Astrocyte (in vitro differentiated cells and primary cell): ENCODE data around the gene CRIM1. TPM values are rescaled to one million over a fixed set of nuclear protein-coding genes. Genes with fewer than 3 reads are reported as not detected.

ENCODE experiments used
- DNase-seq: peaks from one replicate; pipeline ENCODE4 v3.0.0-alpha.2; 2010; ENCODE audit warnings: low read depth
- FAIRE-seq: peaks from 2 replicates; lab custom pipeline; 2011; peaks lifted over from hg19 to GRCh38; lab: Jason Lieb, UNC
- H2AFZ ChIP-seq: 2 replicates; pipeline ENCODE4 v1.6.0; 2012; ENCODE audit warnings: low read depth, low read length, inconsistent platforms
- H3K27ac ChIP-seq: 2 replicates; pipeline ENCODE4 v1.5.1; 2011; ENCODE audit warnings: low read depth, low read length, inconsistent platforms
- H3K27me3 ChIP-seq: 2 replicates; pipeline ENCODE4 v1.6.0; 2011; ENCODE audit warnings: low read length, inconsistent platforms; ENCODE audit not compliant: insufficient read depth
- H3K36me3 ChIP-seq: 2 replicates; pipeline ENCODE4 v1.5.1; 2011; ENCODE audit warnings: low read length, inconsistent platforms; ENCODE audit not compliant: insufficient read depth
- H3K4me1 ChIP-seq: 2 replicates; pipeline ENCODE4 v1.5.1; 2011; ENCODE audit warnings: low read length, inconsistent platforms; ENCODE audit not compliant: insufficient read depth
- H3K4me2 ChIP-seq: 2 replicates; pipeline ENCODE4 v1.6.0; 2012; ENCODE audit warnings: low read length, inconsistent platforms
- H3K4me3 ChIP-seq: 2 replicates; pipeline ENCODE4 v1.5.1; 2011; ENCODE audit warnings: low read depth, mild to moderate bottlenecking, low read length, inconsistent platforms; ENCODE audit not compliant: insufficient read depth
- H3K79me2 ChIP-seq: 2 replicates; pipeline ENCODE4 v1.6.0; 2012; ENCODE audit warnings: mild to moderate bottlenecking, low read length, inconsistent platforms; ENCODE audit not compliant: insufficient read depth
- H3K9ac ChIP-seq: 2 replicates; pipeline ENCODE4 v1.6.0; 2012; ENCODE audit warnings: mild to moderate bottlenecking, low read length, inconsistent platforms
- H3K9me3 ChIP-seq: 2 replicates; pipeline ENCODE4 v1.5.1; 2012; ENCODE audit warnings: low read depth, mild to moderate bottlenecking, low read length, inconsistent platforms; ENCODE audit not compliant: insufficient read depth
- H4K20me1 ChIP-seq: 2 replicates; pipeline ENCODE4 v1.6.0; 2012; ENCODE audit warnings: low read length, inconsistent platforms; ENCODE audit not compliant: insufficient read depth
- H3K27ac Mint-ChIP-seq: one replicate; pipeline ENCODE4 v1.8.0; 2021; ENCODE audit warnings: mild to moderate bottlenecking, mixed read lengths; ENCODE audit not compliant: unreplicated experiment
- H3K27me3 Mint-ChIP-seq: one replicate; pipeline ENCODE4 v1.8.0; 2021; ENCODE audit warnings: low read depth, mixed read lengths; ENCODE audit not compliant: unreplicated experiment
- H3K36me3 Mint-ChIP-seq: one replicate; pipeline ENCODE4 v1.8.0; 2021; ENCODE audit warnings: low read depth, mixed read lengths; ENCODE audit not compliant: unreplicated experiment
- H3K4me1 Mint-ChIP-seq: one replicate; pipeline ENCODE4 v1.8.0; 2021; ENCODE audit warnings: low read depth, mixed read lengths; ENCODE audit not compliant: unreplicated experiment
- H3K4me3 Mint-ChIP-seq: one replicate; pipeline ENCODE4 v1.8.0; 2021; ENCODE audit warnings: mild to moderate bottlenecking, moderate library complexity, mixed read lengths; ENCODE audit not compliant: unreplicated experiment
- H3K9me3 Mint-ChIP-seq: one replicate; pipeline ENCODE4 v1.8.0; 2021; ENCODE audit warnings: mild to moderate bottlenecking, mixed read lengths; ENCODE audit not compliant: unreplicated experiment
- CTCF ChIP-seq: IDR thresholded peaks from 2 replicates; pipeline ENCODE4 v1.5.1; 2011; ENCODE audit warnings: low read depth, mild to moderate bottlenecking, inconsistent platforms, low read length, moderate library complexity; ENCODE audit not compliant: insufficient read depth
- EZH2 ChIP-seq: IDR thresholded peaks from 2 replicates; pipeline ENCODE4 v1.6.1; 2012; ENCODE audit warnings: mild to moderate bottlenecking, low read length, inconsistent platforms; ENCODE audit not compliant: insufficient read depth
- total RNA-seq: library from RNA; stranded (reverse); gene quantifications from 2 replicates; pipeline ENCODE4 v1.2.1, GENCODE V29; 2021

Gene CRIM1
- total RNA-seq, 1 donor from 2014 or later: 180 TPM

- no peaks in the 10 kb centered on the region for H3K27me3 Mint-ChIP-seq
- FAIRE-seq: no peak
- peaks cover 20% of the 10 kb centered on the region for H3K79me2 ChIP-seq
These were observed 223.7 kb downstream of the CRIM1 start for GRCh38 chr2:36579297-36579664.

GRCh38 chr2:36582538-36582937 is 227.0 kb downstream of the CRIM1 start:
- H3K4me3 ChIP-seq: no peak overlapping the region
- no peaks in the 10 kb centered on the region for H3K4me1 ChIP-seq
- Mint-ChIP-seq H3K4me3 (no peak overlapping the region), H3K4me1 (no peaks in the 10 kb centered on the region), H3K27me3 (no peaks in the 10 kb centered on the region), H3K36me3 (peaks cover 31% of the 10 kb centered on the region), H3K9me3 (no peaks in the 10 kb centered on the region), H3K27ac (no peak overlapping the region)
- no peak for TF ChIP-seq EZH2
- no peak for TF ChIP-seq CTCF
- no peak overlapping the region for H3K27ac ChIP-seq
- no peak overlapping the region for H2AFZ ChIP-seq
- peak; percentile 32 for FAIRE-seq
- H3K27me3 ChIP-seq: no peaks in the 10 kb centered on the region
- no peak overlapping the region for H3K9ac ChIP-seq
- H3K9me3 ChIP-seq: no peaks in the 10 kb centered on the region
- H3K4me2 ChIP-seq: no peak overlapping the region
- DNase-seq: no peak
- H4K20me1 ChIP-seq: peaks cover 7% of the 10 kb centered on the region
- peaks cover 37% of the 10 kb centered on the region for H3K79me2 ChIP-seq
- H3K36me3 ChIP-seq: peaks cover 47% of the 10 kb centered on the region

More at GRCh38 chr2:36579297-36579664, 223.7 kb downstream of the CRIM1 start:
- H3K9me3 ChIP-seq: no peaks in the 10 kb centered on the region
- peaks cover 50% of the 10 kb centered on the region for H3K36me3 ChIP-seq
- peaks cover 7% of the 10 kb centered on the region for H4K20me1 ChIP-seq
- H3K27me3 ChIP-seq: no peaks in the 10 kb centered on the region
- Mint-ChIP-seq H3K36me3 (peaks cover 42% of the 10 kb centered on the region), H3K9me3 (no peaks in the 10 kb centered on the region), H3K4me1 (no peaks in the 10 kb centered on the region), H3K27ac (no peak overlapping the region), H3K4me3 (no peak overlapping the region)
- DNase-seq: no peak
- no peaks in the 10 kb centered on the region for H3K4me1 ChIP-seq
- no peak overlapping the region for H3K9ac ChIP-seq
- no peak overlapping the region for H3K27ac ChIP-seq
- no peak overlapping the region for H3K4me2 ChIP-seq
- TF ChIP-seq CTCF: no peak
- no peak for TF ChIP-seq EZH2
- no peak overlapping the region for H2AFZ ChIP-seq
- H3K4me3 ChIP-seq: no peak overlapping the region

GRCh38 chr2:36582951-36583350 is 227.4 kb downstream of the CRIM1 start:
- Histone ChIP-seq H3K9me3 (no peaks in the 10 kb centered on the region), H3K27ac (no peak overlapping the region), H3K9ac (no peak overlapping the region), H3K79me2 (peaks cover 41% of the 10 kb centered on the region), H4K20me1 (peaks cover 7% of the 10 kb centered on the region), H2AFZ (no peak overlapping the region), H3K4me3 (no peak overlapping the region), H3K4me1 (no peaks in the 10 kb centered on the region), H3K4me2 (no peak overlapping the region), H3K36me3 (peaks cover 43% of the 10 kb centered on the region), H3K27me3 (no peaks in the 10 kb centered on the region)
- Mint-ChIP-seq H3K27me3 (no peaks in the 10 kb centered on the region), H3K4me3 (no peak overlapping the region), H3K4me1 (no peaks in the 10 kb centered on the region), H3K9me3 (no peaks in the 10 kb centered on the region), H3K36me3 (peaks cover 31% of the 10 kb centered on the region), H3K27ac (no peak overlapping the region)
- TF ChIP-seq CTCF: no peak
- no peak for TF ChIP-seq EZH2
- FAIRE-seq (peak; percentile 55), DNase-seq (no peak)
